GM21825 (cell line): ENCODE results near the gene CALHM1.
"Not testable (repeated sequence)": the region's sequence is repeated elsewhere in the genome, so short reads cannot be mapped to it uniquely, and the experiment has no call there.

Experiments used
- ATAC-seq: cut with Tn5 transposase; IDR thresholded peaks from one replicate; pipeline ENCODE4 v1.9.1; 2021; ENCODE audit warnings: mild to moderate bottlenecking, moderate library complexity; ENCODE audit not compliant: unreplicated experiment

The CALHM1 gene

GRCh38 chr10:103486635-103487409 is 28.1 kb upstream of the CALHM1 start:
- not testable (repeated sequence) for ATAC-seq

- no peak for ATAC-seq
These were observed 23.4 kb upstream of the CALHM1 start for GRCh38 chr10:103481974-103482531.

GRCh38 chr10:103480521-103480920 is 21.8 kb upstream of the CALHM1 start:
- ATAC-seq: no peak

- ATAC-seq: no peak
These were observed 20.4 kb upstream of the CALHM1 start, which contains the start of gene CALHM3 for GRCh38 chr10:103479135-103479534. Gene CALHM3, minus strand, starts transcription at chr10:103479240. Its CDS starts 208 bp downstream, at chr10:103479032.

GRCh38 chr10:103478671-103479070 is 20.0 kb upstream of the CALHM1 start:
- ATAC-seq: no peak

GRCh38 chr10:103476046-103476768 is 17.5 kb upstream of the CALHM1 start:
- ATAC-seq: no peak

GRCh38 chr10:103475437-103475836 is 16.7 kb upstream of the CALHM1 start:
- no peak for ATAC-seq

GRCh38 chr10:103474077-103474476 is 15.4 kb upstream of the CALHM1 start:
- ATAC-seq: no peak

- ATAC-seq: no peak
These were observed 14.6 kb upstream of the CALHM1 start for GRCh38 chr10:103473261-103473671.

GRCh38 chr10:103472005-103472404 is 13.3 kb upstream of the CALHM1 start:
- peak; percentile 23 for ATAC-seq

- peak; percentile 59 for ATAC-seq
These were observed 12.3 kb upstream of the CALHM1 start for GRCh38 chr10:103470761-103471653.

GRCh38 chr10:103469201-103469600 is 10.5 kb upstream of the CALHM1 start:
- no peak for ATAC-seq

GRCh38 chr10:103467406-103467805 is 8.7 kb upstream of the CALHM1 start:
- peak; percentile 30 for ATAC-seq

GRCh38 chr10:103466734-103467133 is 8.0 kb upstream of the CALHM1 start:
- no peak for ATAC-seq

- ATAC-seq: no peak
These were observed 6.9 kb upstream of the CALHM1 start for GRCh38 chr10:103465411-103466179.

GRCh38 chr10:103463499-103463898 is 4.8 kb upstream of the CALHM1 start:
- no peak for ATAC-seq

GRCh38 chr10:103459615-103460014 is 915 bp upstream of the CALHM1 start:
- no peak for ATAC-seq

GRCh38 chr10:103457896-103458583 is 660 bp downstream of the CALHM1 start:
- ATAC-seq: no peak

- ATAC-seq: no peak
These were observed 1.5 kb downstream of the CALHM1 start for GRCh38 chr10:103457176-103457712.
